CD4-positive, alpha-beta T cell (primary cell): ENCODE data around the gene PCDH9. TPM values are rescaled to one million over a fixed set of nuclear protein-coding genes. Genes with fewer than 3 reads are reported as not detected.

Experiments
- ATAC-seq: fragments of 200-7000 bp; cut with Tn5 transposase; one replicate; pipeline ENCODE4 v1.10.0; 2022; ENCODE audit warnings: mild to moderate bottlenecking; ENCODE audit not compliant: poor library complexity
- CTCF ChIA-PET: fragments of 350-600 bp; sonication (Branson Sonifier 250); formaldehyde crosslinking; loops from one replicate; lab custom pipeline; 2021; ENCODE audit warnings: antibody characterized with exemption, inconsistent platforms; lab: Charles Lee
- POLR2A ChIA-PET: fragments of 350-600 bp; sonication (Branson Sonifier 250); formaldehyde crosslinking; loops from one replicate; lab custom pipeline; 2021; ENCODE audit warnings: antibody characterized with exemption, inconsistent platforms; lab: Charles Lee
- DNase-seq, 14 experiments: peaks; one replicate each; pipeline ENCODE4 v3.0.0-alpha.2; 2013 to 2020; ENCODE audit warnings: mixed read lengths in 2 of 14
- H3K27ac ChIP-seq, 2 donors: one replicate each; pipeline versions ENCODE4 v1.5.1 to v1.7.0; 2013; ENCODE audit warnings: low read length in 2 of 2, low read depth in 1 of 2, mild to moderate bottlenecking in 1 of 2
- H3K27me3 ChIP-seq, 2 experiments: 1 replicate in 1 of 2; 2 replicates in 1 of 2; pipeline versions ENCODE4 v1.6.1 to v1.7.0; 2013; ENCODE audit warnings: low read length in 2 of 2, control low read depth in 1 of 2, mild to moderate bottlenecking in 1 of 2, moderate library complexity in 1 of 2; ENCODE audit not compliant: insufficient read depth in 2 of 2, control insufficient read depth in 1 of 2
- H3K36me3 ChIP-seq: one replicate; pipeline ENCODE4 v1.6.1; 2013; ENCODE audit warnings: low read length, control low read depth; ENCODE audit not compliant: insufficient read depth
- H3K4me1 ChIP-seq: one replicate; pipeline ENCODE4 v1.6.1; 2013; ENCODE audit warnings: low read length, control low read depth; ENCODE audit not compliant: insufficient read depth
- H3K4me3 ChIP-seq: one replicate; pipeline ENCODE4 v1.5.1; 2013; ENCODE audit warnings: mild to moderate bottlenecking, low read length, moderate library complexity
- H3K9me3 ChIP-seq, 2 experiments: 1 replicate in 1 of 2; 2 replicates in 1 of 2; pipeline versions ENCODE4 v1.6.1 to v1.7.0; 2013; ENCODE audit warnings: low read length in 2 of 2, mild to moderate bottlenecking in 2 of 2, control low read depth in 1 of 2, moderate library complexity in 1 of 2; ENCODE audit not compliant: control insufficient read depth in 1 of 2, insufficient read depth in 1 of 2
- H3K27ac Mint-ChIP-seq: one replicate; pipeline ENCODE4 v1.8.0; 2020; ENCODE audit warnings: mixed read lengths
- H3K27me3 Mint-ChIP-seq: one replicate; pipeline ENCODE4 v1.8.0; 2021; ENCODE audit warnings: mixed read lengths
- H3K36me3 Mint-ChIP-seq: one replicate; pipeline ENCODE4 v1.8.0; 2021; ENCODE audit warnings: low read depth, mixed read lengths
- H3K4me1 Mint-ChIP-seq: one replicate; pipeline ENCODE4 v1.8.0; 2021; ENCODE audit warnings: low read depth, mixed read lengths
- H3K4me3 Mint-ChIP-seq: one replicate; pipeline ENCODE4 v1.8.0; 2020; ENCODE audit warnings: mild to moderate bottlenecking, mixed read lengths
- H3K9me3 Mint-ChIP-seq: one replicate; pipeline ENCODE4 v1.8.0; 2020; ENCODE audit warnings: mixed read lengths
- intact Hi-C, 2 experiments: fragments of 100-400 bp; cut with DNase I in 1 of 2; cut with micrococcal nuclease in 1 of 2; formaldehyde crosslinking; loops; one replicate each; pipeline versions ENCODE4 v1.15.1 to v1.9.0; 2023 to 2025; cut with DNase I, micrococcal nuclease
- total RNA-seq, 174 experiments: library from RNA in 2 of 174; stranded (reverse) in 2 of 174; gene quantifications; one replicate each; pipeline ENCODE4 v1.2.3 and lab custom pipeline; 2021 to 2026
- TF ChIP-seq, protein P1 (sequence below): fragments of 200-600 bp; IDR thresholded peaks from one replicate; pipeline ENCODE4 v1.8.0; 2022; ENCODE audit warnings: antibody characterized with exemption, mild to moderate bottlenecking

The PCDH9 gene
- total RNA-seq, 2 experiments from 2014 or later, result 0.08 to 0.19 TPM

- TF ChIP-seq, protein P1, sequence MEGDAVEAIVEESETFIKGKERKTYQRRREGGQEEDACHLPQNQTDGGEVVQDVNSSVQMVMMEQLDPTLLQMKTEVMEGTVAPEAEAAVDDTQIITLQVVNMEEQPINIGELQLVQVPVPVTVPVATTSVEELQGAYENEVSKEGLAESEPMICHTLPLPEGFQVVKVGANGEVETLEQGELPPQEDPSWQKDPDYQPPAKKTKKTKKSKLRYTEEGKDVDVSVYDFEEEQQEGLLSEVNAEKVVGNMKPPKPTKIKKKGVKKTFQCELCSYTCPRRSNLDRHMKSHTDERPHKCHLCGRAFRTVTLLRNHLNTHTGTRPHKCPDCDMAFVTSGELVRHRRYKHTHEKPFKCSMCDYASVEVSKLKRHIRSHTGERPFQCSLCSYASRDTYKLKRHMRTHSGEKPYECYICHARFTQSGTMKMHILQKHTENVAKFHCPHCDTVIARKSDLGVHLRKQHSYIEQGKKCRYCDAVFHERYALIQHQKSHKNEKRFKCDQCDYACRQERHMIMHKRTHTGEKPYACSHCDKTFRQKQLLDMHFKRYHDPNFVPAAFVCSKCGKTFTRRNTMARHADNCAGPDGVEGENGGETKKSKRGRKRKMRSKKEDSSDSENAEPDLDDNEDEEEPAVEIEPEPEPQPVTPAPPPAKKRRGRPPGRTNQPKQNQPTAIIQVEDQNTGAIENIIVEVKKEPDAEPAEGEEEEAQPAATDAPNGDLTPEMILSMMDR, result no peak
- intact Hi-C loops, result no loop called here
These were observed 891.6 kb downstream of the PCDH9 start for GRCh38 chr13:66338542-66338941.

DNA sequence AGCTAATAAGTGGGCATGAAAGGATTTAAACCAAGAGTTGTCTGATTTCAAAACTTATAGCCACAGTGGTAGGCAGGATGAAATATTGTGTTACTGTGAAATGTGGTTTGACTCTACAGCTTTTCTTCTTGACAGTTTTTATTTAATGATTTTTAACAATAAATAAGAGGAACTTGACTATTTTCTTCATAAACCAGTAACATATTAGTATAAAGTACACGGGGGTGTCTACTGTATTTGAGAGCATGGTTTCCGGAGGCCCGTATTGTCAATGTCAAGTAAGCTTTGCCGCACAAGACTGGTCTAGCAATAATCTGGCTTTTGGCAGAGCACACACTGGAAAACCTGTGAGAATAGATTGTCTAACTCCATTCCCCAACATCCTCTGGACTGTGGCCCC, 894.5 kb downstream of the PCDH9 start:
- Histone ChIP-seq H3K4me3 (no peak overlapping the region), H3K36me3 (no peaks in the 10 kb centered on the region), H3K27me3 (no peaks in the 10 kb centered on the region), H3K9me3 (no peaks in the 10 kb centered on the region), H3K27ac (no peak overlapping the region), H3K4me1 (no peaks in the 10 kb centered on the region)
- H3K4me3 Mint-ChIP-seq, result no peak overlapping the region
- ChIA-PET CTCF (no interaction called here), POLR2A (no interaction called here)
- H3K36me3 Mint-ChIP-seq, result no peaks in the 10 kb centered on the region
- no peak overlapping the region for H3K27ac Mint-ChIP-seq
- H3K4me1 Mint-ChIP-seq, result no peaks in the 10 kb centered on the region
- DNase-seq (no peak), ATAC-seq (no peak)
- TF ChIP-seq, protein P1, result no peak
- no peaks in the 10 kb centered on the region for H3K27me3 Mint-ChIP-seq
- H3K9me3 Mint-ChIP-seq, result no peaks in the 10 kb centered on the region
- intact Hi-C loops, result no loop called here

More at GRCh38 chr13:66338542-66338941, 891.6 kb downstream of the PCDH9 start:
- Mint-ChIP-seq H3K27me3 (no peaks in the 10 kb centered on the region), H3K4me3 (no peak overlapping the region), H3K36me3 (no peaks in the 10 kb centered on the region), H3K9me3 (no peaks in the 10 kb centered on the region), H3K4me1 (no peaks in the 10 kb centered on the region), H3K27ac (no peak overlapping the region)
- no peak for ATAC-seq
- DNase-seq, result no peak
- ChIA-PET POLR2A (no interaction called here), CTCF (no interaction called here)
- no peak overlapping the region for H3K4me3 ChIP-seq
- H3K27me3 ChIP-seq, result no peaks in the 10 kb centered on the region
- H3K9me3 ChIP-seq, result peaks cover 0 to 3% of the 10 kb centered on the region in 2 experiments
- H3K36me3 ChIP-seq, result no peaks in the 10 kb centered on the region
- no peak overlapping the region for H3K27ac ChIP-seq
- H3K4me1 ChIP-seq, result no peaks in the 10 kb centered on the region

DNA sequence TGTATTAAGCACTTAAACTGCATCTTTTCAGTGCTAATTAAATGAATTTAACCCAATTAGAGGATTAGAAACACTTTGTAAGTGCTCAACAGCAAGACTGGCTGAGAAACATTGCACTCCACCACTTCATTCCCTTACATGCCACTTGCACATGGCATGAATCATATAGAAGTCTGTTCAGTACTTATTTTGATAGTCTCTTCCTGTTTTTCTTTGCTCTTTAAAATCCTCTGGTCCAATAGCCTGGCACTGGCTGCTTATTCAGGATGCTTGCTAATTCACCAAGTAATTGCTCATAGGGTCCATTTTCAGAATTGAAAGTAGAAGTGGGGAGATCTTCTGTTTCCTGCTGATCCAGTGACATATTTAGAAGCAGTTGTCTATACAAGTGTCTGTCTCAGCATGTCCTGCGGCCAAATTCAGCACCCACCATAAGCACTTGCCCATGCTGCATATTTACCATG, 900.1 kb downstream of the PCDH9 start:
- ChIA-PET CTCF (no interaction called here), POLR2A (no interaction called here)
- H3K27ac Mint-ChIP-seq, result no peak overlapping the region
- TF ChIP-seq, protein P1, result no peak
- no peaks in the 10 kb centered on the region for H3K27me3 ChIP-seq
- H3K36me3 ChIP-seq, result no peaks in the 10 kb centered on the region
- peaks cover 0 to 4% of the 10 kb centered on the region in 2 experiments for H3K9me3 ChIP-seq
- H3K36me3 Mint-ChIP-seq, result no peaks in the 10 kb centered on the region
- intact Hi-C loops, result no loop called here
- no peaks in the 10 kb centered on the region for H3K4me1 Mint-ChIP-seq
- H3K27ac ChIP-seq, result no peak overlapping the region
- no peak overlapping the region for H3K4me3 ChIP-seq
- H3K9me3 Mint-ChIP-seq, result no peaks in the 10 kb centered on the region
- no peak overlapping the region for H3K4me3 Mint-ChIP-seq
- no peak for DNase-seq
- no peaks in the 10 kb centered on the region for H3K27me3 Mint-ChIP-seq
- H3K4me1 ChIP-seq, result no peaks in the 10 kb centered on the region
- no peak for ATAC-seq
